Testis (tissue), 3 donors: ENCODE measurements around the gene AAK1. TPM values are rescaled to one million over a fixed set of nuclear protein-coding genes. Genes with fewer than 3 reads are reported as not detected.

Source experiments
- DNase-seq: peaks from one replicate; pipeline ENCODE4 v3.0.0-alpha.2; 2019
- H3K27ac ChIP-seq, 2 donors: fragments of 200-600 bp; sonication (generic); one replicate each; pipeline ENCODE4 v1.5.1; 2019
- H3K27me3 ChIP-seq: fragments of 200-600 bp; sonication (generic); one replicate; pipeline ENCODE4 v1.5.1; 2019
- H3K36me3 ChIP-seq: fragments of 200-600 bp; sonication (generic); one replicate; pipeline ENCODE4 v1.5.1; 2017; ENCODE audit warnings: low read depth; ENCODE audit errors: missing control alignments
- H3K4me1 ChIP-seq: fragments of 200-600 bp; sonication (generic); one replicate; pipeline ENCODE4 v1.5.1; 2019
- H3K4me3 ChIP-seq, 2 donors: fragments of 200-600 bp; sonication (generic); one replicate each; pipeline ENCODE4 v1.5.1; 2017 to 2019
- H3K9me3 ChIP-seq: fragments of 200-600 bp; sonication (generic); one replicate; pipeline ENCODE4 v1.5.1; 2017
- POLR2A ChIP-seq: fragments of 450-650 bp; IDR thresholded peaks from one replicate; pipeline ENCODE4 v1.6.1; 2017; ENCODE audit warnings: antibody characterized with exemption, mild to moderate bottlenecking, moderate library complexity
- WGBS, 2 donors: methylation state at CpG; one replicate each; pipeline ENCODE4 v1.1.5; 2018; 5-methylcytosine and 5-hydroxymethylcytosine counted together
- intact Hi-C: fragments of 100-400 bp; cut with DNase I; formaldehyde crosslinking; loops from one replicate; pipeline ENCODE4 v1.15.1; 2023; ENCODE audit warnings: low total_unique reads
- polyA plus RNA-seq: library from polyadenylated mRNA; stranded (reverse); fragments of 350-450 nt; fragmentation: Illumina TruSeq; extraction: RNeasy Lipid Tissue Mini Kit (QIAGEN cat#74804); gene quantifications from one replicate; pipeline ENCODE4 v1.2.3, GENCODE V29; 2014; ENCODE audit warnings: low read depth, low replicate concordance; ENCODE audit not compliant: insufficient read depth
- total RNA-seq, 2 donors: library from RNA; depleted of rRNA; stranded (reverse); fragments of >200 nt; gene quantifications; one replicate each; pipeline ENCODE4 v1.2.3, GENCODE V29; 2016
- TF ChIP-seq, protein P1 (sequence below), 3 experiments: fragments of 450-650 bp in 2 of 3; fragments of 200-600 bp in 1 of 3; sonication (generic) in 1 of 3; IDR thresholded peaks; one replicate each; pipeline ENCODE4 v1.5.1; 2016 to 2019; ENCODE audit warnings: antibody characterized with exemption in 3 of 3, mild to moderate bottlenecking in 2 of 3, moderate library complexity in 1 of 3

AAK1 gene
- total and polyA plus RNA-seq, 3 donors from 2014 or later = 20.3 to 62.1 (median 47.9) TPM

DNA sequence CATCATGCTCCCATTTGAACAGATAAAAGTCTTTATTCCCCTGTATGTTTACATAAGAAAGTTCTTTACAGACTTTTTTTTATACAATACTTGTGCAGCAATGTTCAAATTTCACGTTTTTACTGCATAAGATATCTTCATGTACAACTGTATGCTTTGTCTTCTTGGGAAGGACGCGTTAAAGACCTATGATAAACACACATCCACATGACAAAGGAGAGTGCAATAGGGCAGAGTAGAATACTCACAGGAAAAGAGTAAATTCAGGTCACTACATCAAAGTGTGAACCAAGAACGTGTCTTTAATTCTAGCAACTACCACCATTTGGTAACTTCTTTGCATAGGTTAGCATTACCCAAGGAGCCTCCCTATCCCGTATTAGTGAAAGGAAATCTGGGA lies 172.6 kb downstream of the AAK1 start:
- H3K36me3 ChIP-seq = no peaks in the 10 kb centered on the region
- no peaks in the 10 kb centered on the region for H3K27me3 ChIP-seq
- 71 to 76% methylated on average over 5 of the region's 5 CpGs for WGBS, 2 donors
- no peaks in the 10 kb centered on the region for H3K9me3 ChIP-seq
- DNase-seq = no peak
- H3K4me1 ChIP-seq = no peaks in the 10 kb centered on the region
- no peak overlapping the region for H3K4me3 ChIP-seq
- intact Hi-C loops = no loop called here
- H3K27ac ChIP-seq = no peak overlapping the region
- TF ChIP-seq POLR2A = no peak
- TF ChIP-seq, protein P1, sequence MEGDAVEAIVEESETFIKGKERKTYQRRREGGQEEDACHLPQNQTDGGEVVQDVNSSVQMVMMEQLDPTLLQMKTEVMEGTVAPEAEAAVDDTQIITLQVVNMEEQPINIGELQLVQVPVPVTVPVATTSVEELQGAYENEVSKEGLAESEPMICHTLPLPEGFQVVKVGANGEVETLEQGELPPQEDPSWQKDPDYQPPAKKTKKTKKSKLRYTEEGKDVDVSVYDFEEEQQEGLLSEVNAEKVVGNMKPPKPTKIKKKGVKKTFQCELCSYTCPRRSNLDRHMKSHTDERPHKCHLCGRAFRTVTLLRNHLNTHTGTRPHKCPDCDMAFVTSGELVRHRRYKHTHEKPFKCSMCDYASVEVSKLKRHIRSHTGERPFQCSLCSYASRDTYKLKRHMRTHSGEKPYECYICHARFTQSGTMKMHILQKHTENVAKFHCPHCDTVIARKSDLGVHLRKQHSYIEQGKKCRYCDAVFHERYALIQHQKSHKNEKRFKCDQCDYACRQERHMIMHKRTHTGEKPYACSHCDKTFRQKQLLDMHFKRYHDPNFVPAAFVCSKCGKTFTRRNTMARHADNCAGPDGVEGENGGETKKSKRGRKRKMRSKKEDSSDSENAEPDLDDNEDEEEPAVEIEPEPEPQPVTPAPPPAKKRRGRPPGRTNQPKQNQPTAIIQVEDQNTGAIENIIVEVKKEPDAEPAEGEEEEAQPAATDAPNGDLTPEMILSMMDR (IDR thresholded peaks at IDR 0.05) = no peak

DNA sequence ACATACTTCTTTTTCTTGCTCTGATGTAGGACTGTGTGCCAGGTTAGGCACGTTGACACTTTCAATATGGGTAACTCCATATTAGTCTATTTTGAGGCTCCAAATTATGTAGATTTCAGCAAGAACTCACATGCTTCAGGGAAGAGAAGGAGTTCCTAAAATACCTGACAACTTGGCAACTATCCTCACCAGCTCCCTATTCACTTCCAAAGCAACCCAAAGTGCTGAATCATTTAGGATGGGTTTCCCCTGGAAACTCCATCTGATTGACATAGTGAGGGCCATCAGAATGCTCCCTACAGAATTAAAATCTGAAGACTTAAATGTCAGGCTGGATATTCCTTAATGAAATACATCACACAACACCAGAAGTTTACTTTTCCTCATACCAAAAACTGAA lies 173.8 kb downstream of the AAK1 start:
- TF ChIP-seq POLR2A = no peak
- TF ChIP-seq, protein P1 (IDR thresholded peaks at IDR 0.05) = no peak
- no peaks in the 10 kb centered on the region for H3K27me3 ChIP-seq
- H3K9me3 ChIP-seq = no peaks in the 10 kb centered on the region
- H3K4me1 ChIP-seq = peaks cover 4% of the 10 kb centered on the region
- H3K4me3 ChIP-seq = no peak overlapping the region
- no peak for DNase-seq
- H3K36me3 ChIP-seq = no peaks in the 10 kb centered on the region
- H3K27ac ChIP-seq = no peak overlapping the region
- WGBS, 2 donors = 71 to 92% methylated on average over 1 of the region's 1 CpG
- intact Hi-C loops = no loop called here

DNA sequence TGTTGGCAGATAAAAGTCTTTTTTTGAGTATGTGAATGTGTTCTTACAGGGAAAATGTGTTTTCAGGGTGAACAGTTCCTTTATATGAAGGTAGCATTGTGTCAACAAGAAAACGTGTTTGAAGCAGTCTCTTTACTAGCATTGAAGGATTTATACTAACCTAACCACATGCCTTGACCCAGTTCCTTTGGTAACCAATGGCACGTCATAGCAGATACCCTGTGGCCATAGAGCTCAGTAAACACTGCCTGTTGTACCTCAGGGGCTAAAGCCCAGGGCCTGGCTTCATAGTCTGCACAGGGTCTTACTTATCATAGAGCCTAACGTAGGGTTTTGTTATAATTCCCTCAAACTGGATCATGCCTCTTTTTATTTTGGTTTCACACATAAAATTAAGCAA lies 174.2 kb downstream of the AAK1 start:
- TF ChIP-seq, protein P1 (IDR thresholded peaks at IDR 0.05) = no peak
- no peak for TF ChIP-seq POLR2A
- no peak overlapping the region for H3K27ac ChIP-seq
- intact Hi-C loops = no loop called here

DNA sequence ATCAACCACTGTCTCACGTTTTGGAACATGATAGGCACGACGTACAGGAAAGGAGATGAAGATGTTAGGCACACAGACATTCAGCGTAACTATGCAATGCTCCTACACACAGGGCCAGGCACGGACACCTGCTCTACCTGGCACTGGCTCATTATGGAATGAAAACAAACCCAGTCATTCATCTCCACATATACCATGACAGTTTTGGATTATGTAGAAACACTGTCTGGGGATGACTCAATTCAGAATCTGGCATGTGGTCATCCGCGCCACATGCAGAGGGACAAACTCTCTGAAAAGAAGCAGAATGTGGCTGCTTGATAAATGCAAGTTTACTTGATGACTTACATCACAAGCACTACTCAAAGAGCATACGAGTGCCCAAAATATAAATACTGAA lies 176.8 kb downstream of the AAK1 start:
- no peak overlapping the region for H3K27ac ChIP-seq
- no peaks in the 10 kb centered on the region for H3K36me3 ChIP-seq
- WGBS, 2 donors = 90 to 95% methylated on average over 8 of the region's 8 CpGs
- H3K4me3 ChIP-seq = no peak overlapping the region
- intact Hi-C loops = no loop called here
- peaks cover 7% of the 10 kb centered on the region for H3K4me1 ChIP-seq
- H3K27me3 ChIP-seq = no peaks in the 10 kb centered on the region
- no peak for DNase-seq
- no peaks in the 10 kb centered on the region for H3K9me3 ChIP-seq
- TF ChIP-seq POLR2A = no peak
- TF ChIP-seq, protein P1 (IDR thresholded peaks at IDR 0.05) = no peak

More for the DNA sequence above, 174.2 kb downstream of the AAK1 start:
- H3K4me1 ChIP-seq = peaks cover 7% of the 10 kb centered on the region
- H3K27me3 ChIP-seq = no peaks in the 10 kb centered on the region
- no peak overlapping the region for H3K4me3 ChIP-seq
- WGBS, 2 donors = 83 to 91% methylated on average over 3 of the region's 3 CpGs
- no peaks in the 10 kb centered on the region for H3K36me3 ChIP-seq
- no peaks in the 10 kb centered on the region for H3K9me3 ChIP-seq
- no peak for DNase-seq
